ENCODE results near the gene RBFA. TPM values are rescaled to one million over a fixed set of nuclear protein-coding genes. Genes with fewer than 3 reads are reported as not detected.

Gene RBFA
- total RNA-seq, 1 donor from 2014 or later, result 30.2 TPM

GRCh38 chr18:80076379-80076778, 42.1 kb downstream of the RBFA start:
- Histone ChIP-seq H3K27ac (no peak overlapping the region), H3K4me1 (no peaks in the 10 kb centered on the region), H3K9me3 (no peaks in the 10 kb centered on the region), H3K36me3 (no peaks in the 10 kb centered on the region), H3K4me3 (no peak overlapping the region), H3K27me3 (no peaks in the 10 kb centered on the region)
- TF ChIP-seq CTCF (IDR thresholded peaks at IDR 0.05) (no peak), POLR2A (IDR thresholded peaks at IDR 0.05) (no peak), POLR2AphosphoS5 (IDR thresholded peaks at IDR 0.05; ENCODE audit: insufficient read depth in 1 of 2, low read depth in 1 of 2) (no peak)
- intact Hi-C loops (cut with DNase I), result no loop called here
- no peak for DNase-seq (ENCODE audit: extremely low spot score in 2 of 2)

GRCh38 chr18:80077873-80078272, 43.6 kb downstream of the RBFA start:
- intact Hi-C loops (cut with DNase I), result no loop called here
- Histone ChIP-seq H3K4me3 (no peak overlapping the region), H3K27me3 (no peaks in the 10 kb centered on the region), H3K36me3 (no peaks in the 10 kb centered on the region), H3K27ac (no peak overlapping the region), H3K9me3 (no peaks in the 10 kb centered on the region), H3K4me1 (no peaks in the 10 kb centered on the region)
- DNase-seq (ENCODE audit: extremely low spot score in 2 of 2), result no peak
- TF ChIP-seq POLR2AphosphoS5 (IDR thresholded peaks at IDR 0.05; ENCODE audit: insufficient read depth in 1 of 2, low read depth in 1 of 2) (no peak), POLR2A (IDR thresholded peaks at IDR 0.05) (no peak), CTCF (IDR thresholded peaks at IDR 0.05) (no peak)

Other genes starting within 250 kb of the RBFA start
- not detected for gene KCNG2, start 236.5 kb upstream of the RBFA start, total RNA-seq
- 32.2 TPM for gene SLC66A2, start 82.8 kb upstream of the RBFA start, total RNA-seq
- 32.2 TPM for gene HSBP1L1, start 69.8 kb upstream of the RBFA start, total RNA-seq
- gene TXNL4A, start 45.9 kb upstream of the RBFA start, total RNA-seq, result 24.8 TPM
- 21.4 TPM for gene ADNP2, start 74.8 kb downstream of the RBFA start, total RNA-seq
- 32.7 TPM for gene PARD6G, start 213.1 kb downstream of the RBFA start, total RNA-seq